Suprapubic skin (tissue), 4 donors: ENCODE measurements around the gene SNCG. TPM values are rescaled to one million over a fixed set of nuclear protein-coding genes. Genes with fewer than 3 reads are reported as not detected.
"Not testable (repeated sequence)": the region's sequence is repeated elsewhere in the genome, so short reads cannot be mapped to it uniquely, and the experiment has no call there.

ENCODE experiments used
- DNase-seq, 2 donors: peaks; one replicate each; pipeline ENCODE4 v3.0.0-alpha.2; 2019; ENCODE audit warnings: low spot score in 2 of 2
- H3K27ac ChIP-seq: fragments of 200-600 bp; sonication (generic); one replicate; pipeline ENCODE4 v1.5.1; 2019
- H3K27me3 ChIP-seq: fragments of 200-600 bp; sonication (generic); one replicate; pipeline ENCODE4 v1.5.1; 2019
- H3K36me3 ChIP-seq: fragments of 200-600 bp; sonication (generic); one replicate; pipeline ENCODE4 v1.5.1; 2019
- H3K4me1 ChIP-seq: fragments of 200-600 bp; sonication (generic); one replicate; pipeline ENCODE4 v1.5.1; 2019
- H3K4me3 ChIP-seq: fragments of 200-600 bp; sonication (generic); one replicate; pipeline ENCODE4 v1.5.1; 2019; ENCODE audit warnings: mild to moderate bottlenecking
- H3K9me3 ChIP-seq: fragments of 200-600 bp; sonication (generic); one replicate; pipeline ENCODE4 v1.5.1; 2019
- CTCF ChIP-seq, 2 donors: fragments of 200-600 bp in 1 of 2; fragments of 450-650 bp in 1 of 2; sonication (generic) in 1 of 2; IDR thresholded peaks; one replicate each; pipeline ENCODE4 v1.5.1; 2016 to 2019; ENCODE audit warnings: antibody characterized with exemption in 2 of 2, mild to moderate bottlenecking in 1 of 2, moderate library complexity in 1 of 2
- EP300 ChIP-seq: sonication (generic); formaldehyde crosslinking; IDR thresholded peaks from one replicate; pipeline ENCODE4 v1.6.1; 2017; ENCODE audit warnings: antibody characterized with exemption
- POLR2A ChIP-seq, 2 donors: fragments of 450-650 bp; IDR thresholded peaks; one replicate each; pipeline ENCODE4 v1.6.1; 2017; ENCODE audit warnings: antibody characterized with exemption in 2 of 2, mild to moderate bottlenecking in 2 of 2, moderate library complexity in 2 of 2
- POLR2AphosphoS5 ChIP-seq, 3 donors: sonication (generic); formaldehyde crosslinking; IDR thresholded peaks; one replicate each; pipeline ENCODE4 v1.6.1; 2017; ENCODE audit warnings: antibody characterized with exemption in 3 of 3
- WGBS: methylation state at CpG from one replicate; pipeline ENCODE4 v1.1.5; 2018; 5-methylcytosine and 5-hydroxymethylcytosine counted together
- total RNA-seq, 4 donors: library from RNA; depleted of rRNA; stranded (reverse); fragments of >200 nt; gene quantifications; one replicate each; pipeline ENCODE4 v1.1.0, GENCODE V29; 2016

SNCG gene
- total RNA-seq, 4 donors from 2014 or later, result 20.7 to 27.1 (median 24.6) TPM

GRCh38 chr10:86992929-86993328 is 34.5 kb downstream of the SNCG start:
- Histone ChIP-seq H3K27me3 (no peaks in the 10 kb centered on the region), H3K4me3 (no peak overlapping the region), H3K36me3 (no peaks in the 10 kb centered on the region), H3K9me3 (no peaks in the 10 kb centered on the region), H3K4me1 (peaks cover 8% of the 10 kb centered on the region), H3K27ac (no peak overlapping the region)
- TF ChIP-seq POLR2AphosphoS5 (IDR thresholded peaks at IDR 0.05) (no peak), POLR2A (IDR thresholded peaks at IDR 0.05) (no peak), CTCF (IDR thresholded peaks at IDR 0.05) (no peak), EP300 (no peak)
- no peak for DNase-seq
- 67% methylated on average over 2 of the region's 2 CpGs for WGBS

GRCh38 chr10:86999802-87000403 is 41.5 kb downstream of the SNCG start:
- WGBS, result 67% methylated on average over 6 of the region's 6 CpGs
- not testable (repeated sequence) for DNase-seq, H3K27me3 ChIP-seq, H3K4me1 ChIP-seq, H3K9me3 ChIP-seq, H3K27ac ChIP-seq, H3K36me3 ChIP-seq, H3K4me3 ChIP-seq

- TF ChIP-seq POLR2A (IDR thresholded peaks at IDR 0.05), result no peak
- no peak for TF ChIP-seq CTCF (IDR thresholded peaks at IDR 0.05)
- TF ChIP-seq POLR2AphosphoS5 (IDR thresholded peaks at IDR 0.05), result no peak
- no peak for TF ChIP-seq EP300
- 82% methylated on average over 3 of the region's 3 CpGs for whole genome bisulfite sequencing
- H3K27me3 ChIP-seq, result no peaks in the 10 kb centered on the region
- no peak overlapping the region for H3K4me3 ChIP-seq
- no peak overlapping the region for H3K27ac ChIP-seq
- peaks cover 2% of the 10 kb centered on the region for H3K36me3 ChIP-seq
- H3K9me3 ChIP-seq, result no peaks in the 10 kb centered on the region
- H3K4me1 ChIP-seq, result no peaks in the 10 kb centered on the region
- DNase-seq, result no peak
Measured at GRCh38 chr10:87000491-87000890, 42.1 kb downstream of the SNCG start.

- H3K27ac ChIP-seq, H3K4me1 ChIP-seq, H3K4me3 ChIP-seq, H3K27me3 ChIP-seq, H3K9me3 ChIP-seq, DNase-seq, H3K36me3 ChIP-seq: not testable (repeated sequence)
- WGBS, result 57% methylated on average over 1 of the region's 1 CpG
Measured at GRCh38 chr10:87007124-87007523, 48.7 kb downstream of the SNCG start.

GRCh38 chr10:87007674-87008073 is 49.3 kb downstream of the SNCG start:
- H3K9me3 ChIP-seq, DNase-seq, H3K4me3 ChIP-seq, H3K4me1 ChIP-seq, H3K27ac ChIP-seq, H3K36me3 ChIP-seq, H3K27me3 ChIP-seq: not testable (repeated sequence)
- 86% methylated on average over 6 of the region's 6 CpGs for WGBS

- H3K36me3 ChIP-seq, DNase-seq, H3K4me1 ChIP-seq, H3K27me3 ChIP-seq, H3K27ac ChIP-seq, H3K4me3 ChIP-seq, H3K9me3 ChIP-seq: not testable (repeated sequence)
- WGBS, result 60% methylated on average over 6 of the region's 7 CpGs
Measured at GRCh38 chr10:87008303-87008702, 49.9 kb downstream of the SNCG start.

GRCh38 chr10:87009134-87009696 is 50.8 kb downstream of the SNCG start:
- not testable (repeated sequence) for H3K36me3 ChIP-seq, DNase-seq, H3K27me3 ChIP-seq, H3K27ac ChIP-seq, H3K4me1 ChIP-seq, H3K4me3 ChIP-seq, H3K9me3 ChIP-seq
- 100% methylated on average over 8 of the region's 18 CpGs for WGBS

Other genes with a start within 250 kb of the SNCG start
- 10 to 100 TPM; 21.1 to 33.3 (median 26.7) TPM for gene BMPR1A, start 202.0 kb upstream of the SNCG start, total RNA-seq
- gene MMRN2, start 984 bp upstream of the SNCG start, total RNA-seq, result 10 to 100 TPM; 23.1 to 77.6 (median 40.7) TPM
- 100 to 1,000 TPM in 2 of 4 donors, 10 to 100 TPM in 2; 79.1 to 131 (median 104) TPM for gene ADIRF, start 9.9 kb downstream of the SNCG start, total RNA-seq
- 100 to 1,000 TPM; 178 to 699 (median 512) TPM for gene FAM25A, start 61.7 kb downstream of the SNCG start, total RNA-seq
- gene GLUD1, start 136.2 kb downstream of the SNCG start, total RNA-seq, result 100 to 1,000 TPM; 160 to 187 (median 174) TPM
- gene SHLD2, start 136.6 kb downstream of the SNCG start, total RNA-seq, result 10 to 100 TPM; 18.0 to 36.1 (median 20.8) TPM